ENCODE measurements around the gene PXDN. TPM values are rescaled to one million over a fixed set of nuclear protein-coding genes. Genes with fewer than 3 reads are reported as not detected.

The PXDN gene
- total RNA-seq = not detected

DNA sequence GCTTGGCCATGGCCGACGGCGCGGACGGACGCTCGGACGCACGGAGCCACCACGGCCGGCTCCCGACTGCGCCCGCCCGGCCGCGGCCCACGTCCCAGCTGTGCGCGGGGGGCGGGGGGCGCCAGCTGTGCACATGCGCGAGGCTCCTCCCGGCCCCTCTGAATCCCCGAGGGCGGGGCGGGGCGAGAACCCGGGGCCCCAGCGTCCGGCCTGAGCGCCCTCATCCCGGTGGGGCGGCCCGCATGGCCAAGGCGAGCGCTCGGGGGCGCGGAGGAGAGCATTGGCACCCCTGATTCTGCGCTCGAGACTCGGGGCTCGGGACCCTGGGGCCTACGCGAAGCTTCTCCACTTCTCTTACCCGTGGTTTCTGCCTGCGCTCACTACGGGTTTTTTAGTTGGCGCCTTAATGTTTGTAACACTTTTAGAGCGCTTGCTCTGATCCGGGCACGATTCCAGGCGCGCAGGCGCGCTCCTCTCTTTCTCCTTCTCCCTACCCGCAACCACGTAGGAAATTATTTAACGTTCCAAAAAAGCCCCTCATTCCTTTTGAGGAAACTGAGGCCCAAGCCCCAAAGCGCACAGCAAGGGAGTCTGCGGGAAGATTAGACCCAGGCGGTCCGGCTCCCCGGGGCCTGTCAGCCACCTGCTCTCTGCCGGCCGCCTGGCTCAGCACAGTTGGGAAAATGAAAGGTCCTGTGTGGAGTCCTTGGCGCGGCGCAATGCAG is at the start of gene PXDN:
Gene PXDN, minus strand, starts transcription at position 70 of the 725 bp plus-strand sequence. Its CDS starts 60 bp downstream, at position 10.
- DNase-seq = no peak
- H3K4me1 Mint-ChIP-seq (ENCODE audit: low read depth) = peaks cover 7% of the 10 kb centered on the region
- peaks cover 36% of the 10 kb centered on the region for H3K27me3 Mint-ChIP-seq
- intact Hi-C loops (cut with micrococcal nuclease) = no loop called here
- POLR2A ChIA-PET = no interaction called here
- no peak within 1 kb of the TSS for H3K4me3 Mint-ChIP-seq
- H3K9me3 Mint-ChIP-seq = no peaks in the 10 kb centered on the region
- no peaks in the 10 kb centered on the region for H3K36me3 Mint-ChIP-seq
- CTCF ChIA-PET = no interaction called here
- H3K27ac Mint-ChIP-seq = no peak within 1 kb of the TSS

DNA sequence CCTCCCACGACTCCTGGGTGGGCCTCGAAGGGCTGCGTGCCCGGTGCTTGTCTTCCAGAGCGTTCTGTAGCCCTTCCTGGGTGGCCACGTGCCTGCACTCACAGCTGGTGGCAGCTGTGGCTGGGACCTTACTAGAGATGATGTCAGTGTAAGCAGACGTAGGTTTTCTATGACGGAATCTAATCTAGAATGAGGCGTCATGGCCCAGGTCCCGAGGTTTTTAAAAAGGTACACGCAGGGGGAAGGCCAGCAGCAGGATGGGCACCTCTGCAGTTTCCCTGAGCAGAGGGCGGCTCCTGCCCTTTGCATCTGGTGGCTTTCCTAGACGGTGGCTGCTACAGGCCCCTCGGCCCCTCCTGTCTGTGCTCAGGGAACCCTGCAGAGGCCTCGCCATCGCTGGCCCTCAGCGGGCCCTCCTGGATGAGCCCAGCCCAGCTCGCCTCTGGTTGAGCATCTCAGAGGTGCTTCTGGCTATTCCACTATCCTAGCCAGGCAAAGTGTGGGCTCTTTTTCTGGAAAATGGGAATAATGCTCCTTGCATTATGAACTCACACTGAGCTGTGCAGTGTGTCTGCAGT is 49.6 kb upstream of the PXDN start:
- intact Hi-C loops (cut with micrococcal nuclease) = no loop called here
- H3K4me3 Mint-ChIP-seq = no peak overlapping the region

DNA sequence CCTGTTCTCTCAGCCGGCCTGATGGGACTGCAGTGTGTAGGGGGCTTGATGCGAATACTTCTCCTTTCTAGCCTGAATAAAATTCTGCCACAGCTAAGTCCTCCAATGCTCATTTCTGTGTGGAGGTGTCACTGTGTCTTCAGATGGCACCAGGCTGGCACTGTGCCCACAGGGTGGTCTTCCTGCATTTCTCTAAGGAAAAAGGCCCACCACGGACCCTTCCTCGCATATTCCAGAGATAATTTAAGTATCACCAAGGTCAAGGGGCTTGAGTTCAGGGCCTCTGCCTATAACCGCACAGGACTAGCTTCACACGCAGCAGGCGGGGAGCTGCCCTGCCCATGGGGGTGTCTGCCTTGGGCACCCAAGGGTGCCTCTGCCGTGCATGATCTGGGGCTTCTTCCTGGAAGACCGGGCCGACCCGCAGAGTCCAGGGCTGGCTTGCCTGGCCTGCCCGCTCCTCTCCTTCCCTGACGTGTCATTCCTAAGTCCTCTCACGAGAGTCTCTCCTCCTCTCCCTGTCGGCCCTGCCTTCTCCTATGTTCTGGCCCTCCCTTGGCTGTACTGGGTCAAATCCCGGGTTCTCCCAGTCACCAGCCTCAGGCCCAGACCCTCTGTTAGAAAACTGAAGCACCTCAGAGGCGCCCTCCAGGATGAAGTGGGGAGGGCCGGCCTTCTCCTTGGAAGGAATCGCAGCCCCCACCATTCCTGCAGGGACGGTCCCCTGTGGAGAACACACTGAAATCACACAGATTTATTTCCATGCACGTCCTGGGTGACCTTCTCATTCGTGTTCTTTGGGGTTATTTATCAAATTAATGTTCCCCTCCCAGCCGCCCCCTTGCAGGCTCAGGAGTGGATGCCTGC is 48.9 kb upstream of the PXDN start:
- H3K9me3 Mint-ChIP-seq = no peaks in the 10 kb centered on the region
- no peak overlapping the region for H3K27ac Mint-ChIP-seq
- POLR2A ChIA-PET = no interaction called here
- no peak for DNase-seq
- CTCF ChIA-PET = no interaction called here
- intact Hi-C loops (cut with micrococcal nuclease) = no loop called here
- no peak overlapping the region for H3K4me3 Mint-ChIP-seq
- no peaks in the 10 kb centered on the region for H3K36me3 Mint-ChIP-seq
- no peaks in the 10 kb centered on the region for H3K4me1 Mint-ChIP-seq (ENCODE audit: low read depth)
- no peaks in the 10 kb centered on the region for H3K27me3 Mint-ChIP-seq

More for the DNA sequence above, 49.6 kb upstream of the PXDN start:
- CTCF ChIA-PET = no interaction called here
- POLR2A ChIA-PET = no interaction called here
- Mint-ChIP-seq H3K27me3 (no peaks in the 10 kb centered on the region), H3K4me1 (ENCODE audit: low read depth) (no peaks in the 10 kb centered on the region), H3K36me3 (no peaks in the 10 kb centered on the region), H3K27ac (no peak overlapping the region), H3K9me3 (no peaks in the 10 kb centered on the region)
- DNase-seq = no peak

DNA sequence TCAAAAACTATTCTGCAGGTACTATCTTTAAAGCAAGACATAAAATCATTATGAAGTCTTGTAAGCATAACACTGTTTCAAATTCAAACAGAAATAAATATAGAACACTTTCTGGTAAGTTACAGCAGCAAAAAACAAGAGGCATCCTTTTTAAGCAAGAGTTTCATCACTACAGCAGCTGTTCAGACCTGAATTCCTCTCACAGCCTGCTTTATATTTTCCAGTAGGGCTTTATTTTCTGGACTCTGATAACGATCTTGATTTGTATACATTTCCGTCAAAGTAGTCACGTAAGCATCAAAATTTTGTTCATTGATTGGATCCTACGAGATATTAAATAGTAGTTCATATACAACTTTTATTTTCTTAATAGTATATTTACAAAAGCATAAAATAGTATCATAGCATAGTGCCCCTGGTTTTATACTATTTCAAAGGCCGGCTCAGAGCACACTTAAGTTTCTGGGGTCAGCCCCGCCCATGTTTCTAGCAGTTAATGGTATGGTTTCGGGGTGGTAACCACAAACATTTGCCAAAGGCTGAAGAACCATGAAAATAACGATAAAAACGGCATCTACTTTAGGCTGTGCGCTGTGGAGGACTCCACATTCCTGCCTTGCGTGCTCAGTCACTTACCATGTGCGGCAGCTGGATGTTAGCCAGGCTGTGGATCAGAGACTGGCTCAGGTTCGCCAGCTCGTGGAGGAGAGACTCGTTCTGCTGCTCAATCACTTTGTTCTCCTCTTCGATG is 47.5 kb upstream of the PXDN start:
- Mint-ChIP-seq H3K9me3 (no peaks in the 10 kb centered on the region), H3K4me3 (no peak overlapping the region), H3K27ac (no peak overlapping the region), H3K36me3 (no peaks in the 10 kb centered on the region), H3K4me1 (ENCODE audit: low read depth) (no peaks in the 10 kb centered on the region), H3K27me3 (no peaks in the 10 kb centered on the region)
- intact Hi-C loops (cut with micrococcal nuclease) = no loop called here
- CTCF ChIA-PET = no interaction called here
- no peak for DNase-seq
- POLR2A ChIA-PET = no interaction called here

DNA sequence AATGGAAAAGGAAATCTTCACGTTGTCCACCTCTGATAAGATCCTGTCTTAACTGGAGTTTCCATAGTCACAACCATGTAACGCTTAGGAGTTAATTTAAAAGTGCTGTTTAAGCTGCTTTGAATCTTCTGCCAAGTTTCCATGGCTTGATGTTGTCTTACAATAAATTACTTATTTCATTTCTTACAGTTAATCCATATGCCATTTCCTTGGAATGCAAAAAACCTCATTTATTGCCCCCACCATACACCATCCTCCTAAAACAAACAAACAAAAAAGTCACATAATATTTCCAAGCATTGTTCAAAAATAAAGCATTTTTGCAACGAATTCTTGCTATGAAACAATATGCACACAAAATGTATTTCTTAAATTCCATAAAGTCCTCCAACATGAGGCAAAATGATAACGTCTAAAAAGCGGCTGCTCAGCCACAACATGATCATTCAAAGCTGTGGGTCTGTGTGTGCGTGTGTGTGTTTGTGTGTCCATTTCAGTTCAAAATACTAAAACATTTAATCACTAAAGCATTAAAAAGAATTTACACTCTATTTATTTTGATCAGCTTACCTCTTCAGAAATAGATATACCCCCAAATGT is 46.8 kb upstream of the PXDN start:
- no peaks in the 10 kb centered on the region for H3K27me3 Mint-ChIP-seq
- no peak for DNase-seq
- no peak overlapping the region for H3K4me3 Mint-ChIP-seq
- H3K9me3 Mint-ChIP-seq = no peaks in the 10 kb centered on the region
- no peaks in the 10 kb centered on the region for H3K4me1 Mint-ChIP-seq (ENCODE audit: low read depth)
- no peak overlapping the region for H3K27ac Mint-ChIP-seq
- ChIA-PET CTCF (no interaction called here), POLR2A (no interaction called here)
- no peaks in the 10 kb centered on the region for H3K36me3 Mint-ChIP-seq
- intact Hi-C loops (cut with micrococcal nuclease) = no loop called here

DNA sequence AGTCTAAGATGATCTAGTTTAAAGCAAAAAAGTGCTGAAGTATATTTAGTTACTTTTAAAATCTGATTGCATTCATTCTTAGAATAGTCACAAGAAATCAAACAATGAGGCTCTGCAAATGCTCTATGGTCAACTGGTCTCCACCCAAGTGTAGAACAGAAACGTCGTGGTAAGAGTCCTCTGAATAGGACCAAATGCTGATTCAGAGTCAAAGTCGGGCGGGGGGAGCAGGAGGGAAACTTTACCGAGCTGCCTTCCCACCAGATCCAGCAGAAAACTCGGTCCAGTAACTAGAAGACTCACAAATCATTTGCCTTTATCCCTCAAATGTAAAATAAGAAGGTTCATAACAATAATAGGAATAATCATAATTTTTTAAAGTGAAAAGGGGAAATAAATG is 46.2 kb upstream of the PXDN start:
- Mint-ChIP-seq H3K27me3 (no peaks in the 10 kb centered on the region), H3K36me3 (no peaks in the 10 kb centered on the region), H3K4me1 (ENCODE audit: low read depth) (no peaks in the 10 kb centered on the region), H3K27ac (no peak overlapping the region), H3K4me3 (no peak overlapping the region), H3K9me3 (no peaks in the 10 kb centered on the region)
- DNase-seq = no peak
- intact Hi-C loops (cut with micrococcal nuclease) = no loop called here
- POLR2A ChIA-PET = no interaction called here
- CTCF ChIA-PET = no interaction called here

DNA sequence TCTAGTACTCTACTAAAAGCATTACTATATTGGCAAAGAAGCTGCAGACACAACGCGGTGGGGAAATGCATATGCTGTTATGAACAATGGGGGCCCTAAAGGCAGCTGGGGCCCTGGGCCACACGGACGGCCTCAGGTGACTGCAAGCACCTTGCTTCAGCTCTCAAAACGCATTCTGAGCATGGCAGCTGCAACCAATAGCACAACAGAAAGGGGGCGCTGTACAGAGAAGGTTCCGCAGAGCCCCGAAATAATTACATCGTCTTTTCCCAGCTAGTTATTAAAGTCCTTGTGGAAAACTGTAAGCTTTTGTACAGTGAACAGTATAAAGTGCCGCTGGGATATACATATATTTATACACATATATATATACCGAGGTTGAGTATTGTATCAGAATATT is 45.3 kb upstream of the PXDN start:
- ChIA-PET POLR2A (no interaction called here), CTCF (no interaction called here)
- Mint-ChIP-seq H3K36me3 (no peaks in the 10 kb centered on the region), H3K4me1 (ENCODE audit: low read depth) (no peaks in the 10 kb centered on the region), H3K27ac (no peak overlapping the region), H3K27me3 (peaks cover 1% of the 10 kb centered on the region), H3K4me3 (no peak overlapping the region), H3K9me3 (no peaks in the 10 kb centered on the region)
- DNase-seq = no peak
- intact Hi-C loops (cut with micrococcal nuclease) = no loop called here

GRCh38 chr2:1788478-1788959 is 44.2 kb upstream of the PXDN start:
- Mint-ChIP-seq H3K9me3 (no peaks in the 10 kb centered on the region), H3K4me3 (no peak overlapping the region), H3K27me3 (peaks cover 2% of the 10 kb centered on the region), H3K4me1 (ENCODE audit: low read depth) (no peaks in the 10 kb centered on the region), H3K36me3 (no peaks in the 10 kb centered on the region), H3K27ac (no peak overlapping the region)
- DNase-seq = no peak
- intact Hi-C loops (cut with micrococcal nuclease) = no loop called here
- POLR2A ChIA-PET = no interaction called here
- CTCF ChIA-PET = no interaction called here

GRCh38 chr2:1787755-1788477 is 43.6 kb upstream of the PXDN start:
- intact Hi-C loops (cut with micrococcal nuclease) = no loop called here
- Mint-ChIP-seq H3K36me3 (no peaks in the 10 kb centered on the region), H3K4me3 (no peak overlapping the region), H3K27me3 (peaks cover 2% of the 10 kb centered on the region), H3K4me1 (ENCODE audit: low read depth) (no peaks in the 10 kb centered on the region), H3K27ac (no peak overlapping the region), H3K9me3 (no peaks in the 10 kb centered on the region)
- CTCF ChIA-PET = no interaction called here
- POLR2A ChIA-PET = no interaction called here
- no peak for DNase-seq

- no peak overlapping the region for H3K27ac Mint-ChIP-seq
- H3K9me3 Mint-ChIP-seq = no peaks in the 10 kb centered on the region
- no peak overlapping the region for H3K4me3 Mint-ChIP-seq
- no peak for DNase-seq
- H3K27me3 Mint-ChIP-seq = peaks cover 10% of the 10 kb centered on the region
- no peaks in the 10 kb centered on the region for H3K4me1 Mint-ChIP-seq (ENCODE audit: low read depth)
- intact Hi-C loops (cut with micrococcal nuclease) = no loop called here
- no peaks in the 10 kb centered on the region for H3K36me3 Mint-ChIP-seq
- POLR2A ChIA-PET = no interaction called here
- CTCF ChIA-PET = no interaction called here
Observed at GRCh38 chr2:1784986-1785617, 40.8 kb upstream of the PXDN start.

DNA sequence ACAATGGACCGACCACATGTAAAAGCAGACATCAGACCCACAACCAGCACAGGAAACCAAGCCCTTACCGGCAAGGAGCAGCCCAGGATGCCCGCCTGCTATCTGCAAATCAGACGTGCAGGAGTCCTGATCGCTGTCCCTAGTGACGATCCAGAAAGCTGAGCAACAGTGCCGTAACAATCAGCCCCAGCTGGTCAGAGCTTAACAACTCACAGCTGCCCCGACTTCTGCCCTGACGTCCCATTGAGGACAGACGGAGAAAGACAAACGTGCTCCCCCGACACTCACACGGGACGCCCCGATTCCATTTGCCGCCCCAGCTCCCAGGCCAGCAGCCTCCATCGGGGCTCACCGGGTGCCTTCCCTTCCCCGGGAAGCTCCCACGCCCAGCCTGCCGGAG is 39.8 kb upstream of the PXDN start:
- no peak for DNase-seq
- ChIA-PET CTCF (interaction anchor here (1.3 kb wide), 1 partner anchor 14 kb away, joined by 4 read pairs; no protein-coding TSS in a partner anchor), POLR2A (no interaction called here)
- H3K9me3 Mint-ChIP-seq = no peaks in the 10 kb centered on the region
- H3K36me3 Mint-ChIP-seq = no peaks in the 10 kb centered on the region
- no peak overlapping the region for H3K27ac Mint-ChIP-seq
- no peak overlapping the region for H3K4me3 Mint-ChIP-seq
- H3K4me1 Mint-ChIP-seq (ENCODE audit: low read depth) = no peaks in the 10 kb centered on the region
- peaks cover 10% of the 10 kb centered on the region for H3K27me3 Mint-ChIP-seq
- intact Hi-C loops (cut with micrococcal nuclease) = no loop called here

All from activated CD4-positive, alpha-beta memory T cell treated with anti-CD3 and anti-CD28 coated beads for 36 hours (primary cell).